H4 (cell line): ENCODE data around the gene RPH3AL. TPM values are rescaled to one million over a fixed set of nuclear protein-coding genes. Genes with fewer than 3 reads are reported as not detected.
"Not testable (repeated sequence)": the region's sequence is repeated elsewhere in the genome, so short reads cannot be mapped to it uniquely, and the experiment has no call there.

ENCODE experiments used
- DNase-seq: peaks from one replicate; pipeline ENCODE4 v3.0.0-alpha.2; 2015; ENCODE audit warnings: low spot score
- total RNA-seq: library from RNA; depleted of rRNA; stranded (reverse); fragments of >200 nt; shearing (Covaris generic); gene quantifications from 2 replicates; pipeline ENCODE4 v1.2.3, GENCODE V29; 2014

RPH3AL gene
- total RNA-seq, 1 experiment from 2014 or later = 6.0 TPM

DNA sequence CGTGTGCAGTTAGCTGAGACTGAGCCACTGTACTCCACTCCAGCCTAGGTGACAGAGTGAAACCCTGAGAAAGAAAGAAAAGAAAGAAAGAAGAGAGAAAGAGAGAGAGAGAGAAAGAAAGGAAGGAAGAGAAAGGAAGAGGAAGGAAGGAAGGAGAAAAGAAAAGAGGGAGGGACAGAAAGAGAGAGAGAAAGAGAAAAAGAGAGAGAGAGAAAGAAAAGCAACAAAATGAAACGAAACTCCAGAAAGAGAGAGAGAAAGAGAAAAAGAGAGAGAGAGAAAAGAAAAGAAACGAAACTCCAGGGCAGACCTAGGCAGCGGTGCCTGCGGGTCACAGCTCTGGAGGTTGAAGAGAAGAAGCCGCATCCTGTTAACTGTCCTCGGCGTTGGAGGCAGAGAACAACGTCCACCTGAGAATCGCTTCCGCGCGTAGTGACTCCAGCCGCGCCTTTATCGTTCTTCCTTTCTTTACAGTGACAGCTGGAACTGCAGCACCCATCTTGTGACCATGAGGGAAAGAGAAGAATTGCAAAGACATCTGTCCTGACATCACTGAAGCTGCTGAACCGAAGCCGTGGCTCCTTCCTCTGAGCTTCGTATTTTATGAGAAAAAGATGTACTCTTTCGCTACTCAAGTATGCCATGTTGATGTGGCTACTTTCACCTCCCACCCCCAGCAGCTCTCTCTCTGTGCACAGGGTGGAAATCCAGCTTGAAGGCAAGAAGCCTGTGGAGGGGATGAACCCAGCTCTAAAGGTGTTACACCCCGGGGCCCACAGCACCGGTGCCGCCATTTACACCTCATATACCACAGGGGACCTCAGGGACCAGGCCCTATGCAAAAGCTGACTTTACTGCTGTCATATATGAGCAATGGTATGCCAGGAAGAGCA is 114.3 kb downstream of the RPH3AL start:
- no peak for DNase-seq

DNA sequence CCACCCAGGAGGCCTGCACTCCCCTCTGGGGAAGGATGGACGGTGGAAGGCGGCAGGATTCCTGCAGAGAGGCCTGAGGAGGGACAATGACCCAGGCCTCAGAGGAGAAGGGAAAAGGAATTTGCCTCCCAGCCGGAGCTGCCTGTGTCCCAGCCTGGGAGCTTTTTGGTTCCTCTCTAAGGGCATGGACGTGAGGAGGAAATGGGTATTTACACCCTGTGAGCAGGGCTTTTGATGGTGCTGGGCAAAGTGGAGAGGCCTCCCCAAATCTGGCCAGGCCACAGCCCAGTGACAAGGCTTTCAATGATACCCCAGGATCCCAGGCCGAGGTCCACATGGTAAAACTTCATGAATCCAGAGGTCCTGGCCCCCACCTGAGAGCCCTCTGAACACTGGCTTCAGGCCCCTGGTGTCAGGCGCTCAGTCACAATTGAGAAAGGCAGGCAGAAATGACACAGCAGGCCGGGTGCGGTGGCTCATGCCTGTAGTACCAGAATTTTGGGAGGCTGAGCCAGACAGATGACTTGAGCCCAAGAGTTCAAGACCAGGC is 115.1 kb downstream of the RPH3AL start:
- DNase-seq = no peak

DNA sequence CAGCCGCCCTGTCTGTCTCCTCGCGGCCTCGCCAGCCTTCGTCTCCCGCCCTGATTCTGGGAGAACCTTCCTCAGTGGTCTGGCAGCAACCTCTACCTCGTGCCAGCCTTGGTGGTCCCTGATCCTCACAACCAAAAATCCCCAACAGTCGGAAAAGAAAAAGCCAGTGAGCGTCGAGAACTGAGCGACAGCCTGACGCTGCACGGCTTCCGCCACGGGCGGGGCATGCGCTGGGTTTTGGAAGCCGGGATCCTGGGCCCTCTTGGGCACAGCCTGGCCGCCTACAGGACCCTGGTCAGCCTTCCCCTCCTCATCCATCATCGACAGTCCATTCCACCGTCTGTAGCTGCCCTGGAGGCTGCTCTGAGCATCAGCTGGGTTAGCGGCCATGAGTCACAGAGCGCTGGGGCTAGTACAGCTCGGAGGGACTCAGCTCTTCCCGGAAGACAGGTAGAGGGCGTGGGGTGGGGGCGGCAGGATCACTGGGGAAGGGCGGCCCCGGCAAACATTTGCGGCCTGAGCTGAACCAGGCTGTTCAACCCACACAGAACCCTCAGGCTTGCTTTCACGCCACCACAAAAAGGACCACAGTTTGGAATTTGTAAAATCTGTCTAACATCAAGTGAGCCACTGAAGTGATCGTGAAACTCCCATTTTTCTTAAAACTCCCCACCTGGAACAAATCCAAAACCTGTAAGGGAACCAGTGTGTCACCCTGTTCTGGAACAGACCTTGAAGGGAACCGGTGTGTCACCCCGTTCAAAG is 115.8 kb downstream of the RPH3AL start:
- DNase-seq = no peak

DNA sequence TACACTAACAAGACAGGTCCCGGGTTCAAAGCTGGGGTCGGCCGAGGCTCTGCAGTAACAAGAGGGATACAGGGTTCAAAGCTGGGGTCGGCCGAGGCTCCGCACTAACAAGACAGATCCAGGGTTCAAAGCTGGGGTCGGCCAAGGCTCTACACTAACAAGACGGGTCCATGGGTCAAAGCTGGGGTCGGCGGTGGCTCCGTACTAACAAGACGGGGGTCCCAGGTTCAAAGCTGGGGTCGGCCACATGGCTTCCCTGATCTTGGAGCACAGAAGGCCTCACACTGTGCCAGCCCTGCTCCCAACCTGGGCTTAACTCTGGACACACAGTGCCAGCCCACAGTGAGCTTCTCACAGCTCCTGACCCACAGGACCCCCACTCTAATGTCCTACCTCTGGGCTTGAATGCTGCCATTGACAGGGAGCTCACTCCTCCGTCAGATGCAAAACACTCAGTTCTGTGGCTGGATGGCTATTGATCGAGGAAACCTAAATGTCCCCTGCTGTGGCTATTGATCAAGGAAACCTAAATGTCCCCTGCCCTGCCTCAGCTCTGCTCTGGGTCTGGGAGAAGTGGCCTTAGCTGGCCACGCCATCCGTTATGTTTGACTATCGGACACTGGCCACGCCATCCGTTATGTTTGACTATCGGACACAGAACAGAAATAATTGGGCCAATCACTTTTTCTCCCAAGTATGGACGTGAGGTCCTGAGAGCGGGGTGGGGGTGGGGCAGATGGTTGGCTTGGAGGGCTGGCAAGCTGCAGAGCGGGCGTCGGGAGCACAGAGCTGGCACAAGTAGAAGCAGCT is 116.6 kb downstream of the RPH3AL start:
- no peak for DNase-seq

DNA sequence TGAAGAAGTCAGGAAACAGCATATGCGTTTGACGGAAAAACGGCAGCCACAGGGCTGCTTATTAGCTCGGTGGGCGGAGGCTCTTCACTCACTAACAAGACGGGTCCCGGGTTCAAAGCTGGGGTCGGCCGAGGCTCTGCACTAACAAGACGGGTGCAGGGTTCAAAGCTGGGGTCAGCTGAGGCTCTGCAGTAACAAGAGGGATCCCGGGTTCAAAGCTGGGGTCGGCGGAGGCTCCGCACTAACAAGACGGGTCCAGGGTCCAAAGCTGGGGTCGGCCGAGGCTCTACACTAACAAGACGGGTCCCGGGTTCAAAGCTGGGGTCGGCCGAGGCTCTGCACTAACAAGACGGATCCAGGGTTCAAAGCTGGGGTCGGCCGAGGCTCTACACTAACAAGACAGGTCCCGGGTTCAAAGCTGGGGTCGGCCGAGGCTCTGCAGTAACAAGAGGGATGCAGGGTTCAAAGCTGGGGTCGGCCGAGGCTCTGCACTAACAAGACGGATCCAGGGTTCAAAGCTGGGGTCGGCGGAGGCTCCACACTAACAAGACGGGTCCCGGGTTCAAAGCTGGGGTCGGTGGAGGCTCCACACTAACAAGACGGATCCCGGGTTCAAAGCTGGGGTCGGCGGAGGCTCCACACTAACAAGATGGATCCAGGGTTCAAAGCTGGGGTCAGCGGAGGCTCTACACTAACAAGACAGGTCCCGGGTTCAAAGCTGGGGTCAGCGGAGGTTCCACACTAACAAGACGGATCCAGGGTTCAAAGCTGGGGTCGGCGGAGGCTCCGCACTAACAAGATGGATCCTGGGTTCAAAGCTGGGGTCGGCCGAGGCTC is 117.4 kb downstream of the RPH3AL start:
- DNase-seq = not testable (repeated sequence)

DNA sequence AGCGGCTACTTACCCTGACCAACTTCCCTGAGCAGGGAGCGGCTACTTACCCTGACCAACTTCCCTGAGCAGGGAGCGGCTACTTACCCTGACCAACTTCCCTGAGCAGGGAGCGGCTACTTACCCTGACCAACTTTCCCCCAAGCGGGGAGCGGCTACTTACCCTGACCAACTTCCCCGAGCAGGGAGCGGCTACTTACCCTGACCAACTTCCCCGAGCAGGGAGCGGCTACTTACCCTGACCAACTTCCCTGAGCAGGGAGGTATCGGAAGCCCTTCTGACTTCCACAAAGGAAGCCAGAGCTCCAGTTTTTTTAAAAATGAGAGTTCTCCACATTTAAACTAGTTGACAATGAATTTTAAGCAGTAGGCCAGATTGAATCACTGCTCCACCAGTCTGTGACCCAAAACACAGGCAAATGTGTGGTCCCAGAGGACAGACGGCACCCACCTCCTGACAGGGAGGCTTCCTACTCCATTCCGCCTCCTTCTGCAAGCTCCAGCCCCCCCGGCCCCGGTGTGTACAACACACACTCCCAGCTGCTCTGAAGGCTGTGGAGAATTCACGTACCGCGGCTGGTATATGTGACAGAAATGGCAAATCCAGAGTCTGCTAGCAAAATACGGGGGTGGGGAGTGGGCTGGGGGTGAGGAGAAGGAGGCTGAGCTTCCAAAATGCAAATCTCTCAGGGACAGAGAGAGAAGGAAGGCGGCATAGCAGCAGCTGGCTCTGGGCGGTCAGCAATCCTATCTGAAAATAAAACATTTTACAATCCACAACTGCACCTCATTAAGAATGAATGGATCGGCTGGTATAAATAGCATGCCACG is 118.2 kb downstream of the RPH3AL start:
- DNase-seq = not testable (repeated sequence)

DNA sequence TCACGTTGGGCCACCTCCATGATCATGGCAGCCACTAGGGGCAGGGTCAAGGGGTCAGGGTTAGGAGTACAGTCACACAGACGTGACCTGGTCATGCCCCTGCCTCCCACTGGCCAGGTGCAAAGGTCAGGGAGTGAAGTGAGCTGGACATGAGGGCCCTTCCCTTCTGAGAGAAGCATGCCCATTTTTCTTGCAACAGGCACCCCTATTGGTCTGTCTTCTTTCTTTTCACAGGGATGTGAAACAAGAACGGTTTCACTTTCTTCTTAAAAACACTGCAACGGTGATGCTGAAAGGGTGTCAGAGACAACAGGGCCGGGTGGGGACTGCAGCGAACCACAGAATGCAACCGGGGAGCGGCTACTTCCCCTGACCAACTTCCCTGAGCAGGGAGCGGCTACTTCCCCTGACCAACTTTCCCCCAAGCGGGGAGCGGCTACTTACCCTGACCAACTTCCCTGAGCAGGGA is 119.1 kb downstream of the RPH3AL start:
- no peak for DNase-seq

DNA sequence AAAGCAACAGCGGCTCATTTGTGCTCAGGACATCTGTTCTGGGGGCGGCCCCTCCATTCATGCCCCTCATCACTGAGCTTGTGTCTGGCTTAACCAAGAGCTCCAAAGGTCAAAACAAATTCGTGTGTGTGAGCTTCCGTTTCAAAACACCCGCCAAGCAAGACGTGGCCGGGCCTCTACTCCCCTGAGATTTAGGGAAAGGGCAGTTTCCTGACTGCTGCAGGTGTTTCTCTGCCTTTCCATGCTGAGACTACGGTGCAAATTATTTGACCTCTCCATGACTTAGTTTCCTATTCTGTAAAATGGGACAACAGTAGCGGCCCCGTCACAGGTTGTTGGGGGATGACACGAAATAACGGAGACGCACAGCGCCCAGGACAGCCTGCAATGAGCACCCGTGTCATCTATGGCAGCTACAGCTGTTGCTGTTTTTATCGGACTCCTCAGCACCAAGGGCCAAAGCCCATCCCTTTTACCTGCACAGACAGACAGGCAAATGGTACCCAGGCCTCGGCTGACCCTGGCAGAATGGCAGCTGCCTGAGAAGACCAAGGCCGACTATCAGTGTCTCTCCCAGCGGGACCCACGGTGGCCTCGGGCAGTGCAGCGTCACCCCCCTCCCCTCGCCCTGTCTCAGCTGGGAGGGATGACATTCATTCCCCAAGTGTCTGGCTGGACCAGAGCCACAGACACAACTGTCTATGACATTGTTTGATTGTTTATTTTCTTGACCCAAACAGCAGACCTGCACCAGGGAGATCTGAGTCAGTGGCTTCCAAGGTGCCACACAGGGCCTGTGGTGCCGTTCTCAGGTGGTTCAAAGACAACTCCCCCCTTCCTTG is 120.4 kb downstream of the RPH3AL start:
- DNase-seq = no peak

DNA sequence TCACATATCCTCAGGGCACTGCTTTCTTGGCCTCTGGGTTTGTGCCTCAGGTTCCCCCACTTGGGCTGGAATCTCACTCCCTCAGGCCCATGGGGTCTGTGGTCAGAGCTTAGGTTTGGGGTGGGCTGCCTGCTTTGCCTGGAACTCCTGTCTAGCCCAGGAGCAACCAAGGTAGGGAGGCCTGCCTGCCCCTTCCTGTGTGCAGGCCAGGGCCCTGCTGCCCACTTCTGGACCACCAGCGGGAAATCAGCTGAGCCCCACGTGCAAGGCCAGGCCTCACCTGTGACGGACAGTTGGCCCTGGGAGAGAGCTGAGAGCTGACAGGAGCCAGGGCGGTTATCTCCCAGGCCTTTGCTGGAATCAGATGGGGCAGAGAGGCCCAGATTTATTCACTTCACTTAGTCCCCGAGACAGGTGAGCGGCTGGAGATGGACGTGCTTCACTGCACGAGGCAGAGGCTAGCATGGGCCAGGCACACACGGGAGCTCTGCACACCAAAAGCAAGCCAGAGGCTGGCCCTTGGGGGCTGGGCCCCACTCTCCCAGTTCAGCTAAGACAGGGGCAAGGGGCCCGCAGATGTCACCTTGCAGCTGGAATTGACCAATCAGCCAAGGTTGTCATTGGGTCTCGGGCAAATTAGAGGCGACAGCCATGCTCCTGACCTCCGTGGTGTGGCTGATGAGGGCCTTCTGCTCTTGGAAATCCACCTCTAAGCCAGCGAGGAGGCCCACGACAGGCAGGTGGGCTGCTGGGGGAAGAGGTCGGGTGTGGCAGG is 121.2 kb downstream of the RPH3AL start:
- DNase-seq = no peak

DNA sequence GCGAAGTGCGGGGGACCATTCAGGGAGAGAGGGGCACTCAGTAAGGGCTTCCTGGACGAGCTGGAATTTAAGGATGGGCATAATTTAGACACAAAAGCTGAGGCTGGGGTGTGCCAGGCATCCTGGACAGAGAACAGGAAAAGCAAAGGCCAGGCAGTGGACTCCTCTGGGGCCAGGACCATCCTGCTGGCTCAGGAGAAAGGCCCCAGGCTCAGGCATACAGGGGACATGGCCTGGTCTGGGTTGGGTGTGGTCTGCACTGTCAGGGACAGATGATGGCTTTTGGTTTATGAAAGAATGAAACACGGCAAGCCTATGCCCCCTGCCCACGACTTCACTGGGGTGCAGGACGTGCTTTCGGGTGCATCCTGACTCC is 122.2 kb downstream of the RPH3AL start:
- DNase-seq = no peak

DNA sequence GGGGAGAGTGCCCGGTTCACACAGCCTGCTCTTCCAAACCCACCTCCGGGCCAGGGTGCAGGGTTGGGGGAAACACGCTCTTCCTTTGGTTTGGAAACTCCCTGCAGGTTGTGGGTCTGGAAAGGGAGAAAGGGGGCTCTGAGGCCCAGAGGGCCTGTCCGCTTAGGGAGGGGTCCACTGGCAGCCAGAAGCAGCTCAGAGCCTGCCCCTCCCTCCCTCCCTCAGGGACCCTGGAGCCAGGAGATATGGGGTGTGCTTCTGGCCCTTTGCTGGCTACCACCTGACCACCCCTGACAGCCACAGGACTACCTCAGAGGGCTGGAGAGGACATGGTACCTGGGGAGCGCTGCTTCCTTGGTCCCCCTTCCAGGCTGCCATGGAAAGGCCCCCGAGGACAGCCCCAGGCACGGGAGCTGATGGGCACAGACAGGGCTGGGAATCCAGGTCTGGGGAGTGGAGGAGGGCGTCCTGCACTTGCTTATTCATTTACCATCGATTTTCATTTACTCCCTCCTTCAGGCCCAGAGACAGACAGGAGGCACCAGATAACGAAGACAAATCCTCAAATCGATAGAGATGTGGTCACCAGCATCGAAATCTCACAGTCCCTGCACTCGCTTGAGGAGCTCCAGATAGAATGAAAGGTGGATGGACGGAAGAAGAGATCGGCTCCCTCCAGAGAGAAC is 122.8 kb downstream of the RPH3AL start:
- DNase-seq = no peak

DNA sequence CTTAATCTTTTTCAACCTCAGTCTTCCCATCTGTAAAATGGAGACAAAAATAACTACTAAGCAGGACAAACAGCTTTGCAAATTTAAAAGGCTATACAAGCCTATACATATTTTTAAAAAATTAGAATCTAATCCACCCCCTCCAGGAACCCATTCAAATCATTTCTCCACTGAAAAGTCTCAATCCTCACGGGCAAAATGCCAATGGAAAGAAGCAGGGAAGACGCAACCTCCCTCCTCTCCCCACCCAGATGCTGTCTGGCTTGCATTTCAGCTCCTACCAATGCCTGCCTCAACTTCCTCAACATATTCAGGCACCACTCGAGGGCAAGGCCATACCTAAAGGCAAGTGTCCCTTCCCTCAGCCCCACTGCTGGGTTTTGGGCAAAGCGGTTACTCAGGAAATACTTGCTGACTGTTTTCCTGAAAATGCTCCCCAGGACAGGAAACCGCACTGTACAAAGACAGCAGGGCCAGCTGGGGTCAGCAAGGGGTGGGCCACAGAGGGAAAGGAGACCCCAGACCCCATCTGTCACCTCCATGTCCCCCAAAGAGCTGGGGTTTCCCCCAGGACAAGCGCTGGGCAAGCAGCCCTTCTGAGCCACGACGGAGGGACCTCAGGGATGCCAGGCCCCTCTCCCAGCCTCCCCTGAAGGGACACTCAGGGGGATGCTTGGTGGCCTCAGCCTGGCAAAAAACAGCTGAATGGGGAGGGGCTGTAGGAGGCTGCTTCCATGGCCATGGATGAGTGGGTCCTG is 123.5 kb downstream of the RPH3AL start:
- no peak for DNase-seq

DNA sequence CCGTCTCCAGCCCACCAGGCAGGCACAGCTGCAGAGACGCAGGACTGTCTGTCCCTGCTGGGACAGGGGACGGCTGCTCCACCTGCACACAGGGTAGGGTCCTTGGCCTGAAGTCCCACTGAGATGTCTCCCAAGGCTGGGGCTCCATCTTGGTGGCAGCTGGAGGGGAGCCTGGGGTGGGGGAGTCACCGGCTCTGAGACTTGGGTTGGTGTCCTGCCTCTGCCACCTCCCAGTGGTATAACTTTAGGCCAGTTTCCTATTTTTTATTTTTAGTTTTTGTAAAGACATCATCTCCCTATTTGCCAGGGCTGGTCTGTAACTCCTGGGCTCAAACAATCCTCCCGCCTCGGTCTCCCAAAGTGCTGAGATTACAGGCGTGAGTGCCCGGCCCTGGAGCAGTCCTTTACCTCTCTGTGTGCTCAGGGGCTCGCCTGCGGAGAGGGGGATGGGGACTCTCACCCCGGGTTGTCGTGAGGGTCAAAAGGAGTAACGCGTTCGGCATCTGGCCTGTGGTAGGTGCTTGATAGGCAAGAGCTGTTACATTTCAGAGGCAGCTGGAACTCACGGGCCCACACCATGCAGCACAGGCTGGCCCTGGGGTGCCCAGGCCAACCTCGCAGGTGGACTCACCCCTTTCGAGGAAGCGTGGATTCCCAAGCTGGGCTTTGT is 124.5 kb downstream of the RPH3AL start:
- DNase-seq = no peak

DNA sequence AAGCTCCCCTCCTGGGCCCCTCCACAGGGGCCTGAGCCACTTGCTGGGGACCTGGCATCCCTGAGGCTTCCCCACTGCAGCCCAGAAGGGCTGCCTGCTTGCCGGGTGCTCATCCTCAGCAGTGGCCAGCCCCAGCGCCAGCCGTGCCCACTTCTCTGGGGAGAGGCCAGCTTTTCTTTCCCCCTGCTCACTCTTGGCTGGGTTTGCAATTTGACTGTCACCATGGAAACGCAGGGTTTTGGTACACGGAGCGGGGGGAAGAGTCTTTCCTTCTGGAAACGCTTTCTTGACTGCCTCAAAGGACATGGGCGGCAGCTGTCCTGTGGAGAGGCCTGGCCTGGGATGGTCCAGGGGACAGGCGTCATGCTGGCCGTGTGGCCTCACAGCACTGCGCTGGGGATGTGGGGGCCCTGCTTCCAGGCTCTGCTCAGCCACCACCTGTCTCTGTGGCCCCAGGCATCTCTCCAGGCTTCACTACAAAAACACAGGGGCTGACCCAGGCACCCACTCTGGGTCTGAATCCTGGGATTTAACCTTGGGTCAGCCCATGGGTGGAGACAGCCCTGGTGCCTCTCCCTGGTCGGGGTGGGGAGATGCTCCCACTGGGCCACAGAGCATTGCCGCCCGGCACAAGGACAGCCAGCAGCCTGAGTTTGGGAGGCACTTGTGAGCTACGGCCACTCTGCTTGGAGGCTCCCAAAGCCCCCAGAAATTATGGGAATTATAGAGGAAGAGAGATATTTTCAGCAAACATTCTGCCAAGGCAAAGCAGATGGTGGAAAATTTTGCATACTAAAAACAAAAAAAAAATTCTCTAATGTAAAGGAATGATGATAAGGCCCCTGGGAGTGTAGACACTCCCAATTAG is 125.3 kb downstream of the RPH3AL start:
- DNase-seq = no peak
